DND-41 (cell line): ENCODE measurements around the gene ADAMTSL3.

Experiments used
- ATAC-seq: fragments of 200-7000 bp; cut with Tn5 transposase; 3 replicates; pipeline ENCODE4 v1.9.1; 2021; ENCODE audit warnings: low read depth; ENCODE audit not compliant: insufficient read depth
- DNase-seq: peaks from one replicate; pipeline ENCODE4 v3.0.0-alpha.2; 2020
- H2AFZ ChIP-seq: 2 replicates; pipeline ENCODE4 v1.6.0; 2012; ENCODE audit warnings: low read depth, low read length
- H3K27ac ChIP-seq: 2 replicates; pipeline ENCODE4 v1.5.1; 2012; ENCODE audit warnings: low read length, inconsistent platforms
- H3K27me3 ChIP-seq: fragments of 200-600 bp; sonication (generic); 2 replicates; pipeline ENCODE4 v1.6.0; 2012; ENCODE audit warnings: low read length, mild to moderate bottlenecking, inconsistent platforms; ENCODE audit not compliant: insufficient read depth, poor library complexity
- H3K36me3 ChIP-seq: 2 replicates; pipeline ENCODE4 v1.5.1; 2012; ENCODE audit warnings: low read length, inconsistent platforms; ENCODE audit not compliant: insufficient read depth
- H3K4me1 ChIP-seq: 2 replicates; pipeline ENCODE4 v1.5.1; 2012; ENCODE audit warnings: mild to moderate bottlenecking, low read length; ENCODE audit not compliant: insufficient read depth
- H3K4me2 ChIP-seq: 2 replicates; pipeline ENCODE4 v1.6.0; 2012; ENCODE audit warnings: mild to moderate bottlenecking, moderate library complexity, low read length, inconsistent platforms; ENCODE audit not compliant: insufficient read depth
- H3K4me3 ChIP-seq, 2 experiments: fragments of 200-600 bp in 1 of 2; shearing (Covaris generic) in 1 of 2; 2 replicates each; pipeline ENCODE4 v1.5.1; 2012 to 2016; ENCODE audit warnings: inconsistent platforms in 2 of 2, low read length in 2 of 2, mild to moderate bottlenecking in 2 of 2, low read depth in 1 of 2, moderate library complexity in 1 of 2
- H3K79me2 ChIP-seq: 2 replicates; pipeline ENCODE4 v1.6.0; 2012; ENCODE audit warnings: low read length, inconsistent platforms; ENCODE audit not compliant: insufficient read depth
- H3K9ac ChIP-seq: 2 replicates; pipeline ENCODE4 v1.6.0; 2012; ENCODE audit warnings: low read depth, mild to moderate bottlenecking, inconsistent platforms, low read length, moderate library complexity
- H3K9me3 ChIP-seq: 2 replicates; pipeline ENCODE4 v1.5.1; 2012; ENCODE audit warnings: low read length, moderate library complexity, mild to moderate bottlenecking, inconsistent platforms; ENCODE audit not compliant: insufficient read depth, severe bottlenecking
- H4K20me1 ChIP-seq: 2 replicates; pipeline ENCODE4 v1.6.0; 2012; ENCODE audit warnings: low read length; ENCODE audit not compliant: insufficient read depth
- CTCF ChIP-seq: IDR thresholded peaks from 2 replicates; pipeline ENCODE4 v1.5.1; 2012; ENCODE audit warnings: borderline replicate concordance, low read length, moderate library complexity, mild to moderate bottlenecking; ENCODE audit not compliant: poor library complexity, severe bottlenecking; ENCODE audit errors: extremely low read depth
- EZH2 ChIP-seq: IDR thresholded peaks from 3 replicates; pipeline ENCODE4 v1.6.1; 2012; ENCODE audit warnings: borderline replicate concordance, low read depth, mild to moderate bottlenecking, moderate library complexity, low read length, inconsistent platforms; ENCODE audit not compliant: severe bottlenecking

The ADAMTSL3 gene

GRCh38 chr15:83766339-83766738 lies 112.4 kb downstream of the ADAMTSL3 start:
- no peak for TF ChIP-seq EZH2
- no peak for TF ChIP-seq CTCF
- Histone ChIP-seq H3K27me3 (peaks cover 3% of the 10 kb centered on the region), H3K4me3 (no peak overlapping the region), H4K20me1 (no peaks in the 10 kb centered on the region), H3K36me3 (no peaks in the 10 kb centered on the region), H2AFZ (no peak overlapping the region), H3K4me2 (no peak overlapping the region), H3K27ac (no peak overlapping the region), H3K79me2 (no peaks in the 10 kb centered on the region), H3K9ac (no peak overlapping the region), H3K4me1 (no peaks in the 10 kb centered on the region), H3K9me3 (no peaks in the 10 kb centered on the region)
- ATAC-seq (no peak), DNase-seq (no peak)

DNA sequence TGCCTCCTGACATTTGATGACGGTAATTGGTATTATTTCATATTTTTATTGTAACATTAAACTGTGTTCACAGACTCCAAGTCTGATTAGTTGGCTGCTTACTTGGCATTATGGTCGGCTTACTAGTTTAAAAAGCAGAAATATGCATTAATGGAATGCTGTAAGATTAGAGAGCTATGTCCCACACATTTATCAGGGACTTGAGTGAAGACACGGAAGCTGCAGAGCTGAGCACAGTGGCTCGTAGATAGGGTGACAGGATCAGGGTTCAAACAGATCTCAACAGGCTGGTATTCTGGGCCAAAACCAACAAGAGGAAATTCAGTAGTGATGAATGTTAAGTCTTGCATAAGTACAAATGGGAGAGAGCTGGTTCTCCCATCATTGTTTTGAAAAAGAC lies 113.8 kb downstream of the ADAMTSL3 start:
- Histone ChIP-seq H3K36me3 (no peaks in the 10 kb centered on the region), H4K20me1 (no peaks in the 10 kb centered on the region), H3K9me3 (no peaks in the 10 kb centered on the region), H3K4me2 (no peak overlapping the region), H3K9ac (no peak overlapping the region), H3K79me2 (no peaks in the 10 kb centered on the region), H3K27me3 (peaks cover 3% of the 10 kb centered on the region), H3K4me3 (no peak overlapping the region), H3K4me1 (no peaks in the 10 kb centered on the region), H3K27ac (no peak overlapping the region), H2AFZ (no peak overlapping the region)
- no peak for DNase-seq
- TF ChIP-seq CTCF = no peak
- no peak for TF ChIP-seq EZH2
- ATAC-seq = no peak

- peaks cover 3% of the 10 kb centered on the region for H3K27me3 ChIP-seq
- H2AFZ ChIP-seq = no peak overlapping the region
- no peak overlapping the region for H3K9ac ChIP-seq
- ATAC-seq = no peak
- H3K79me2 ChIP-seq = no peaks in the 10 kb centered on the region
- H3K4me1 ChIP-seq = no peaks in the 10 kb centered on the region
- H3K4me3 ChIP-seq = no peak overlapping the region
- DNase-seq = no peak
- TF ChIP-seq EZH2 (no peak), CTCF (no peak)
- H3K36me3 ChIP-seq = no peaks in the 10 kb centered on the region
- H3K4me2 ChIP-seq = no peak overlapping the region
- no peaks in the 10 kb centered on the region for H3K9me3 ChIP-seq
- H4K20me1 ChIP-seq = no peaks in the 10 kb centered on the region
- no peak overlapping the region for H3K27ac ChIP-seq
These were observed 115.6 kb downstream of the ADAMTSL3 start for GRCh38 chr15:83769411-83769999.
